Endodermal cell (in vitro differentiated cells): ENCODE results near the gene GOLGA6D. TPM values are rescaled to one million over a fixed set of nuclear protein-coding genes. Genes with fewer than 3 reads are reported as not detected.
A peak's percentile ranks its signal among the peaks of the same experiment; 100 is the strongest.

ENCODE experiments used
- DNase-seq: peaks from one replicate; pipeline ENCODE4 v3.0.0-alpha.2; 2017
- H3K27ac ChIP-seq: 2 replicates; pipeline ENCODE4 v1.5.1; 2013; ENCODE audit warnings: mild to moderate bottlenecking, low read depth, low read length, moderate library complexity
- H3K27me3 ChIP-seq: 2 replicates; pipeline ENCODE4 v1.6.1; 2013; ENCODE audit warnings: mild to moderate bottlenecking, low read length, moderate library complexity; ENCODE audit not compliant: insufficient read depth, control insufficient read depth, poor library complexity, severe bottlenecking
- H3K36me3 ChIP-seq: 2 replicates; pipeline ENCODE4 v1.7.0; 2013; ENCODE audit warnings: mild to moderate bottlenecking, low read length, moderate library complexity; ENCODE audit not compliant: control insufficient read depth, insufficient read depth
- H3K4me1 ChIP-seq: one replicate; pipeline ENCODE4 v1.7.0; 2013; ENCODE audit warnings: low read length; ENCODE audit not compliant: control insufficient read depth, insufficient read depth
- H3K4me3 ChIP-seq: 2 replicates; pipeline ENCODE4 v1.5.1; 2013; ENCODE audit warnings: mild to moderate bottlenecking, low read length, moderate library complexity
- H3K9ac ChIP-seq: 2 replicates; pipeline ENCODE4 v1.6.1; 2013; ENCODE audit warnings: mild to moderate bottlenecking, low read length, moderate library complexity; ENCODE audit not compliant: poor library complexity, severe bottlenecking; ENCODE audit errors: extremely low read depth
- H3K9me3 ChIP-seq: 2 replicates; pipeline ENCODE4 v1.6.1; 2013; ENCODE audit warnings: mild to moderate bottlenecking, low read length, moderate library complexity; ENCODE audit not compliant: control insufficient read depth
- H3K27ac Mint-ChIP-seq: 2 replicates; pipeline ENCODE4 v1.8.0; 2020; ENCODE audit warnings: mixed read lengths
- H3K27me3 Mint-ChIP-seq: 2 replicates; pipeline ENCODE4 v1.8.0; 2021; ENCODE audit warnings: mild to moderate bottlenecking, mixed read lengths; ENCODE audit not compliant: insufficient read depth
- H3K36me3 Mint-ChIP-seq: 2 replicates; pipeline ENCODE4 v1.8.0; 2020; ENCODE audit warnings: low read depth, mixed read lengths
- H3K4me1 Mint-ChIP-seq: 2 replicates; pipeline ENCODE4 v1.8.0; 2020; ENCODE audit warnings: mixed read lengths
- H3K4me3 Mint-ChIP-seq: 2 replicates; pipeline ENCODE4 v1.8.0; 2020; ENCODE audit warnings: mild to moderate bottlenecking, moderate library complexity, mixed read lengths
- H3K9me3 Mint-ChIP-seq: 2 replicates; pipeline ENCODE4 v1.8.0; 2020; ENCODE audit warnings: mild to moderate bottlenecking, mixed read lengths
- CTCF ChIP-seq: fragments of 200-600 bp; sonication (generic); conservative IDR thresholded peaks from 2 replicates; pipeline ENCODE4 v1.5.0; 2021; ENCODE audit warnings: antibody characterized with exemption, mild to moderate bottlenecking
- WGBS, 2 experiments: methylation state at CpG; one replicate each; pipeline versions ENCODE4 v1.1.5 to v1.1.7; 2013; ENCODE audit warnings: missing lambda C conversion rate in 2 of 2, mixed read lengths in 1 of 2; ENCODE audit not compliant: insufficient coverage in 1 of 2, insufficient read length in 1 of 2; 5-methylcytosine and 5-hydroxymethylcytosine counted together
- total RNA-seq, 2 donors: library from RNA; stranded (reverse); fragmentation: NEBNext Ultra II Directional in 1 of 2; extraction: Animal tissue kit (Norgen Biotek cat#: 25700) in 1 of 2; gene quantifications; 2 replicates in 1 of 2; 3 replicates in 1 of 2; pipeline ENCODE4 v1.2.1, GENCODE V29; 2021

The GOLGA6D gene
- total RNA-seq, 2 donors from 2014 or later, result 0.11 to 0.24 TPM

GRCh38 chr15:75335313-75335704, 52.7 kb downstream of the GOLGA6D start:
- Mint-ChIP-seq H3K36me3 (peaks cover 10% of the 10 kb centered on the region), H3K27ac (peak overlapping the region; percentile 98), H3K4me1 (peaks cover 14% of the 10 kb centered on the region), H3K9me3 (no peaks in the 10 kb centered on the region), H3K4me3 (peak overlapping the region; percentile 92), H3K27me3 (no peaks in the 10 kb centered on the region)
- DNase-seq, result no peak
- TF ChIP-seq CTCF, result no peak
- Histone ChIP-seq H3K4me1 (no peaks in the 10 kb centered on the region), H3K9ac (peak overlapping the region; percentile 83), H3K9me3 (no peaks in the 10 kb centered on the region), H3K27me3 (no peaks in the 10 kb centered on the region), H3K4me3 (peak overlapping the region; percentile 87), H3K27ac (no peak overlapping the region), H3K36me3 (peaks cover 13% of the 10 kb centered on the region)
- WGBS, 2 experiments, result 22 to 69% methylated on average over 1 to 3 of the region's 3 CpGs

GRCh38 chr15:75335705-75336355, 53.2 kb downstream of the GOLGA6D start, which contains the start of gene COMMD4:
Gene COMMD4, plus strand, starts transcription at chr15:75336063. Its CDS starts 27 bp downstream, at chr15:75336090.
- WGBS, 2 experiments, result 2 to 4% methylated on average over 27 to 42 of the region's 42 CpGs
- H3K27ac Mint-ChIP-seq, result peak within 1 kb of the TSS; percentile 98

GRCh38 chr15:75338661-75339240, 56.1 kb downstream of the GOLGA6D start:
- Mint-ChIP-seq H3K4me1 (peaks cover 14% of the 10 kb centered on the region), H3K36me3 (peaks cover 16% of the 10 kb centered on the region), H3K27ac (no peak overlapping the region), H3K27me3 (no peaks in the 10 kb centered on the region), H3K9me3 (no peaks in the 10 kb centered on the region), H3K4me3 (no peak overlapping the region)
- TF ChIP-seq CTCF, result no peak
- no peak overlapping the region for H3K27ac ChIP-seq
- no peaks in the 10 kb centered on the region for H3K4me1 ChIP-seq
- H3K9ac ChIP-seq, result no peak overlapping the region
- H3K9me3 ChIP-seq, result no peaks in the 10 kb centered on the region
- no peak for DNase-seq
- H3K27me3 ChIP-seq, result no peaks in the 10 kb centered on the region
- H3K4me3 ChIP-seq, result no peak overlapping the region
- peaks cover 24% of the 10 kb centered on the region for H3K36me3 ChIP-seq
- 94 to 98% methylated on average over 6 to 11 of the region's 11 CpGs for WGBS, 2 experiments

More at GRCh38 chr15:75335705-75336355, 53.2 kb downstream of the GOLGA6D start, which contains the start of gene COMMD4:
- H3K27me3 ChIP-seq, result no peaks in the 10 kb centered on the region
- peaks cover 18% of the 10 kb centered on the region for H3K36me3 ChIP-seq
- H3K27me3 Mint-ChIP-seq, result no peaks in the 10 kb centered on the region
- DNase-seq, result peak; percentile 99
- H3K9me3 ChIP-seq, result no peaks in the 10 kb centered on the region
- TF ChIP-seq CTCF, result no peak
- H3K36me3 Mint-ChIP-seq, result peaks cover 14% of the 10 kb centered on the region
- peak within 1 kb of the TSS; percentile 92 for H3K4me3 Mint-ChIP-seq
- H3K9me3 Mint-ChIP-seq, result no peaks in the 10 kb centered on the region
- peak within 1 kb of the TSS; percentile 52 for H3K27ac ChIP-seq
- H3K4me1 ChIP-seq, result no peaks in the 10 kb centered on the region
- H3K4me1 Mint-ChIP-seq, result peaks cover 14% of the 10 kb centered on the region
- H3K9ac ChIP-seq, result peak within 1 kb of the TSS; percentile 83
- H3K4me3 ChIP-seq, result peak within 1 kb of the TSS; percentile 87
